Measurements from ENCODE around the gene CFAP77.

Gene CFAP77

GRCh38 chr9:132520612-132521011, 110.6 kb downstream of the CFAP77 start:
- no peak for FAIRE-seq

DNA sequence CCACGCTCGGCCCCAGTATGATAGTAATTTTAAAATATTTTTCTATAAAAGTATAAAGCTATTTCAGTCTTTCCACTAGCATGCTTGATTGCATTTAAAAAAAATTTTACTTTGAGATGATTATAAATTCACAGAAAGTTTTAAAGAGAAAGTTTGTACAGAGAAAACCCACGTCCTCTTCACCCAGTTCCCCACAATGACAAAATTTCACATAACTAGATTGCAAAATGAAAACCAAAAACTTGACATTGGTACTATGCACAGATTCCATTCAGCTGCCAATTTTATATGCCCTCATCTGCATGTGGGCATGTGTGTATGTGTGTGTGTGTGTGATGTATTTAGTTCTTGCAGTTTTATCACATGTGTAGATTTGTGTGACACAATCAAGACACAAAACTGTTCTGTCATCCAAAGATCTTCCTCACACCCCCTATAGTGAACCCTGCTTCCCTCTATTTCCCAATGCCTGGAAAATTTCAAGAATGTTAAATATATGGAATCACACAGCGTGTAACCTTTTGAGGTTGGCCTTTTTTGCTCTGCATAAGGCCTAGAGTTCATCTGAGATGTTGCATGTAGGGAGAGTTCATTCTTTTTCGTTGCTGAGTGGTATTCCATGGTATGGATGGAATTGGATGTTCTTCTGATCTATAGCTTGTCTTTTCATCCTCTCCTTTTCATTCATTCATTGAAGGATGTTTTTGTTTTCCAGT, 115.5 kb downstream of the CFAP77 start:
- FAIRE-seq: no peak

- no peak for FAIRE-seq
These were observed 121.2 kb downstream of the CFAP77 start for GRCh38 chr9:132531195-132531594.

DNA sequence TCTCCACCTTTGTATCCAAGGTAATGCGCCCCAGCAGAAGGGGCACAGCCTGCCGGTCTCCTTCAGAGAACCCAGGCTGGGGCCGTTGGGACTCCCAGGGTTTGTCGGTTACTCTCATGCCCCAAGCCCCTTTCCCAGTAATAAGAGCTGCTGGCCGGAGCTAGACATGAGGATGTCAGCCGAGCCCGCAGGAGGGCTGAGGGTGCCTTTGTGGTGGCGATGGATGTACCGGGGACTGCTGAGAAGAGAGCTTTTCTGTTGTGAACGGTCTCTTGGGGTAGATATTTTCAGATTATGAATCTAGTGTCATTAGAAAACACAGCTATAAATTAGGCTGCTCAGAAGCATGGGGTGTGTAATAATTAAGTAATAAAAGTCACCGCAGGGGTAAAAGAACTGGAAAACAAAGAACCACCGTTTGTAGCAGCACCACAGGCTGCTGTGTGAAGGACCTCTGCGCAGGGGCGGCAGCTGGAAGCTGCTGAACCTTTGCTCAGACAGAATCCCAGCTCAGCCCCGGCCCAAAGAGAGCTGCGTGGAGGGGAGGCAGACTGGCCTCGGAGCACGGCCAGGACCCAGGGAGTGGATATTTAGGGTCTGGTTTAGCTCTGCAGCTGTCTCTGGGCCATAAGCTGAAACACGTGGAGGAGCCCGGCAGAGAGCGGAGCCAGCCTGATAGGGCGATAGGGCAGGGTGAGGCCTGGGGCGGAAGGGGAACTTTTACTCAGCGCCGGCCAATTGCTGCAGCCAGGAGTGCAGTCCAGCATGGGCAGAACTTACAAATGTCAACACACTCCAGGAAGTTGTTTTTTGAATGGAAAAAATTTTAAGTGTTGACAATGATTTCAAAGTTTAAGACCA, 121.9 kb downstream of the CFAP77 start:
- no peak for FAIRE-seq

DNA sequence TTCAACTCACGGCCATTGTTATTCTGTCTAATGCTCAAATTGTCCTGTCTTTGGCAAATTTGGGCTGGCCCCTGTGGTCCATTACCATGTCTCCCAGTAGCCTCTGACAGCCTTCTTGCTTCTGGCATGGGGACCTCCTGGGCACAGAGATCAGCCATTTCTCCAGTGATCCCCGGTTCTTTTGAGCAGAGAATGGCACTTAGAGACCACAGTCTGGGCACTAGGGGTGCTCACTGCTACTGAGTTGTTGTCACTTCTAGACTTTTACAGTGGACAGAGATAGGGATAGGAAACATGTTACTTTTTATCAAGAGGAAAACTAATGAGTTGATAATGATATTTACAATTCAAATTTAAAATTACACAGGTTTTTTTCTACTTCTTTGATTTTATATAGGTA, 124.8 kb downstream of the CFAP77 start:
- FAIRE-seq: no peak

GRCh38 chr9:132536124-132536523, 126.1 kb downstream of the CFAP77 start:
- no peak for FAIRE-seq

DNA sequence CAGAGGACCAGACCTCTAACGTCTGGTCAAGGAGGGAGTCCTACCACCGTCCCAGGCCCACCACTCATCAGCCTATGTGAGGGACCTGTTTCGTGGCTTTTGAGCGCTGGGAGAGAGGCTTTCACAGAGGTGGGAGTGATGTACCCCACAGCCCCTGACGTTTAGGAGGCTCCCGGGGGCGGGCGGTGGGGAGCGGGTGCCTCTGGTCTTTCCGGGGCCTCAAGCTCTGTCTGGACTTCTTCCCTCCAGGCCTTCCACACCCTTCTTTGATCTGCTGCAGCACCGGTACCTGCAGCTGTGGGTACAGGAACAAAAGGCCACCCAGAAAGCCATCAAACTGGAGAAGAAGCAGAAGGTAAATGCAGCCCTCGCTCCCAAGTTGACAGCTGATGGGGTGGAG, 127.3 kb downstream of the CFAP77 start:
- FAIRE-seq: no peak

GRCh38 chr9:132538071-132538470, 128.1 kb downstream of the CFAP77 start:
- FAIRE-seq: no peak

GRCh38 chr9:132539096-132539495, 129.1 kb downstream of the CFAP77 start:
- FAIRE-seq: no peak

- FAIRE-seq: no peak
These were observed 131.0 kb downstream of the CFAP77 start for GRCh38 chr9:132541051-132541450.

GRCh38 chr9:132541870-132542830, 132.1 kb downstream of the CFAP77 start:
- FAIRE-seq: no peak

- no peak for FAIRE-seq
These were observed 133.2 kb downstream of the CFAP77 start for GRCh38 chr9:132543251-132543650.

GRCh38 chr9:132543960-132544359, 133.9 kb downstream of the CFAP77 start:
- FAIRE-seq: no peak

GRCh38 chr9:132545578-132545977, 135.6 kb downstream of the CFAP77 start:
- FAIRE-seq: no peak

GRCh38 chr9:132546148-132547051, 136.4 kb downstream of the CFAP77 start:
- FAIRE-seq: no peak

- no peak for FAIRE-seq
These were observed 137.0 kb downstream of the CFAP77 start for GRCh38 chr9:132547052-132547431.

- no peak for FAIRE-seq
These were observed 137.4 kb downstream of the CFAP77 start for GRCh38 chr9:132547436-132547835.

- FAIRE-seq: no peak
These were observed 138.1 kb downstream of the CFAP77 start for GRCh38 chr9:132547976-132548730.

DNA sequence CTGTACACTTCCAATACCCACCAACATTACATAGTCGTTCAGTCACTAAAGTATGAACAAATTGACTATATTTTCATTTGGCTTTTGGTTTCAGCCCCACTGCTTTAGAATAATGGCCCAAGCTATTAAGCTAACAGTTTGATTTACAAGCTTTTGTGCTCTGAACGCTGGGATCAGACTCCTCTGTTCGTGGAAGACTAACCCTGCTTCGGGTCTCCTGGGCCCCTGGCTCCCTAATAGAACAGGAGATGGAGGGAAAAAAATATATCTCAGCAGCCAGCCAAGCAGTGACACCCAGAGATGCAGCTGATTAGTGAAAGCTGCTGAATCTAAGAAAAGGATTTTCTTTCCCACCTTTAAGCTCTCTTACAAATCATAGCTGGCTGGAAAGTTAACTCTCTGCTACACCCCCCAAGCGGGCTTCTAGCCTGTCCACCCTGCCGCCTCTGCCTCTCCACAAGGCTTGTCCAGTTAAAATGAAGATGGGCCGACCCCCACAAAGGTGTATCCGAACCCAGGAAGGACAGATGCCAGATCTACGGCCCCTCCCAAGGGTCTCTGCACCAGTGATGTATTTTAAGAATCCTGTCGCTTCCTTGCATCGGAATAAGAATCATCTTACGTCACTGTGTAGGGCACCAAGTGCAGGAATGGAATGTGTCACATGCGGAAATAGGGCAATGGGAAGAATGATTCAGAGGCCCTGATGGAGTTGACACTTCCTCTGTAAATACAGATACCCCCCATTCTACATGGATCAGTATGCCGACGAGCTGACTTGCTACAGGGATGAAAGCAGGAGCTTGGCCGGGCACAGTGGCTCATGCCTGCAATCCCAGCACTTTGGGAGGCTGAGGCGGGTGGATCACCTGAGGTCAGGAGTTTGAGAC, 139.0 kb downstream of the CFAP77 start:
- no peak for FAIRE-seq

GRCh38 chr9:132551556-132551955, 141.5 kb downstream of the CFAP77 start:
- no peak for FAIRE-seq

All from G401.6 (cell line).